GM21447 (cell line): ENCODE data around the gene KLHL30.

ENCODE experiments used
- ATAC-seq: cut with Tn5 transposase; IDR thresholded peaks from one replicate; pipeline ENCODE4 v1.9.1; 2021; ENCODE audit not compliant: unreplicated experiment

The KLHL30 gene

GRCh38 chr2:238144262-238144661 is 5.8 kb downstream of the KLHL30 start:
- no peak for ATAC-seq

GRCh38 chr2:238145046-238145445 is 6.6 kb downstream of the KLHL30 start:
- ATAC-seq = no peak

GRCh38 chr2:238145851-238146250 is 7.4 kb downstream of the KLHL30 start:
- ATAC-seq = no peak

- ATAC-seq = no peak
Measured at GRCh38 chr2:238146884-238147544, 8.5 kb downstream of the KLHL30 start.

- no peak for ATAC-seq
Measured at GRCh38 chr2:238148981-238149380, 10.5 kb downstream of the KLHL30 start.

GRCh38 chr2:238149841-238150572 is 11.5 kb downstream of the KLHL30 start:
- ATAC-seq = no peak

GRCh38 chr2:238150686-238151085 is 12.2 kb downstream of the KLHL30 start:
- no peak for ATAC-seq

DNA sequence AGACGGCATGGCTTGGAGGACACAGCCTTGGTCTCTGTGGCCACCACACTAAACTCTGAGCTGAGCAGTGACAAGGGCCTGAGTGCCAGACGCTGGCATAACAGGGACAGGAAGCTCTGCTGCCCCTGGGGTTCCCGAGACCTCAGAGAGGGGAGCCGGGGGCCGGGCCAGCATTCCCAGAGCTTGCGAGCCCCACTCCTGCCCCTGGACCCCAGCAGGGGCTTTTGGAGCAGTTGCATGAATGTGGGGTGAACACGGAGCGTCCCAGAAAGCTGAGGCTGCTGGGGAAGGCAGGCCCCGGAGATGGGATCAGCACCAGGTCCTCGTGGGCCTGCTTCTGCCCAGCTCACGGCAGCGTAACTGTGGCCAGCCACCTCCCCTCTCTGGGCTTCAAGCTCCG is 12.7 kb downstream of the KLHL30 start:
- no peak for ATAC-seq

GRCh38 chr2:238151628-238152235 is 13.3 kb downstream of the KLHL30 start:
- no peak for ATAC-seq

GRCh38 chr2:238152771-238153688 is 14.6 kb downstream of the KLHL30 start:
- no peak for ATAC-seq

GRCh38 chr2:238154570-238154969 is 16.1 kb downstream of the KLHL30 start:
- no peak for ATAC-seq

- no peak for ATAC-seq
Measured at GRCh38 chr2:238155051-238155760, 16.7 kb downstream of the KLHL30 start.

DNA sequence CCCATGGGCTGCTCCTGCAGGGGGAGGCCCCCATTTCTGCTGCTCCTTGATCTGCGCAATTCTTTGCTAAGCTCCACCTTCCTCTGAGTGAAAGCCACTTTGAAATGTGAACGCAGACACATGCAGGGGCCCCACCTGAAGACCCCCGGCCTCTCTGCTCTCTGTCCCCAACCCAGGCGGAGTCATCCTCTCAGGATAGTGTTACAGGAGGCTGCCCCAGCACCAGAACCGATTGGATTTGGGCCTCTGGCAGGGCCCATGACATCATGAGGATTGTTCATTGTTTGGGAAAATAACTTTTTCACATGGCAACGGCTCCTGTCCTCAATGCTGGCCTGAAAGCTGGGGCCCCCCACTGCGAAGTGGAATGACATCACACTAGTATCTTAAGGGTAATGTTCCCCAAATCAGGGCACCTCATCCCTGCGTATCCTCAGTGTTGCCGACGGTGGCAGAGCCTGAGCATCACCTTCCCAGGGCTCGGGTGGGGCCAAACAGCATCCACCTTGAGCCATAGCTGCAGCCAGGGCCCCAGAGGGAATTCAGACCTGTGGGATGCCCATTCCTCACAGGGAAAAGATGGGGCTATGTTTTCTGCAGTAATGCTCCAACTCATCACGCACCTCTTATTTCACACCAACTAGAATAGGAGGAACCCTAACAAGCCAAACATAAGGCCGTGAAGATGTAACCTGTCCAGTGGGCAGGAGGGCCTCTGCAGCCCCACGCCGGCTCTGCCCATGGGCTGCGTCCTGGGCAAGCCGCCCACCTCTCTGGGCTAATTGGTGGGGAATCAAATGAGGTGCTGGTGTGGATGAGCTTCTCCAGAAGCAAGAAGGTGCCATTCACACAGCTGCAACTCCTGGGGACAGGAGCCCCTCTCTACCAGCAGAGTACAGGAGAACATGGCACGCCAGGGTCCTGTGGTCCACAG is 17.6 kb downstream of the KLHL30 start:
- no peak for ATAC-seq

GRCh38 chr2:238157506-238158017 is 19.1 kb downstream of the KLHL30 start:
- no peak for ATAC-seq

DNA sequence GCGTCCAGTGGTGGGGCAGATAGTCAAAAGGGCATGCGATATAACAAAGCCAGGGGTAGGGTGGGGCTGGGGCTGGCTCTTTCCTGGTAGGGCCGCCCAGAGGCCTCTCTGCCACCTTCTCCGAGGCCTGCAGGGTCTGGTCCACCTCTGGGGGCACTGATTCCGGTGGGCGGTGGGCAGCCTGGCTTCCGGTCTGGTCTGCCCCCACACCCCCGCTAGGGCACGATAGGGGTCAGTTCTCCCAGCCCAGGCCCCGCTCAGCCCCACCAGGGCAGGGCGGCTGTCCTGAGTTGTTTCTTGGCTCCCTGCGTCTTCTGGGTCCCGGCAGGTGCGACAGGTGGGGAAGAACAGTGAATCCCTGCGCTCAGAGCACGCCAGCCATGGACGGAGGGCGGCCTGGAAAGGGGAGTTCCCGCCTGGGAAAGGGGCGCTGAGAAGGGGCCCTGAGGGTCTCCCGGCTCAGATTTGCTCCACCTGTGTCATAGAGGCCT is 19.6 kb downstream of the KLHL30 start:
- no peak for ATAC-seq

DNA sequence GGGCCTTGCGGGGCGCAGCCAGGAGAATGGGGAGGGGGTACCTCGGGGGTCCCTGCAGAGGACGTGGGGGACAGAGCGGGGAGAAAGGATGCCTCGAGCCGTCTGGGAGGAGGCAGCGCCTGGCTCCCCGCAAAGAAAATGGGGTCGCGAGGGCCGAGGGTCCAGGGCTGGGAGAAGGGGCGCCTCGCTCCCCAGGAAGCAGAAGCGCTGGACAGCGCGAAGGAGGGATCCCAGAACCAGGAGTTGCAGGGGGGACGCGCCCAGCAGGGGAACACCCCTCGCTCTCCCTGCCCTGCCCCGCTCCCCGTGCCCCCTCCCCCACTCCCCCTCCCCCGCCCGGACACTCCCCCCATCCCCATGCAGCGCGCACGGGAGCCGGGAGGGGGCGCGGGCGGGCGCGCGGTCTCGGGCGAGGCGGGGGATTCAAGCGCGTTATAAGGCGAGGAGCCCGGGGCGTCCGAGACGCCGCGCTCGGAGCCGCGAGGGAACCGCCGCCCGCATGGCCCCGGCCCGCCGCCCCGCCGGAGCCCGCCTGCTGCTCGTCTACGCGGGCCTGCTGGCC is 20.1 kb downstream of the KLHL30 start, which contains the start of gene ERFE:
ERFE (plus strand) TSS at position 462 of the 562 bp plus-strand sequence; CDS start at position 500, 38 bp downstream.
- peak; percentile 56 for ATAC-seq

DNA sequence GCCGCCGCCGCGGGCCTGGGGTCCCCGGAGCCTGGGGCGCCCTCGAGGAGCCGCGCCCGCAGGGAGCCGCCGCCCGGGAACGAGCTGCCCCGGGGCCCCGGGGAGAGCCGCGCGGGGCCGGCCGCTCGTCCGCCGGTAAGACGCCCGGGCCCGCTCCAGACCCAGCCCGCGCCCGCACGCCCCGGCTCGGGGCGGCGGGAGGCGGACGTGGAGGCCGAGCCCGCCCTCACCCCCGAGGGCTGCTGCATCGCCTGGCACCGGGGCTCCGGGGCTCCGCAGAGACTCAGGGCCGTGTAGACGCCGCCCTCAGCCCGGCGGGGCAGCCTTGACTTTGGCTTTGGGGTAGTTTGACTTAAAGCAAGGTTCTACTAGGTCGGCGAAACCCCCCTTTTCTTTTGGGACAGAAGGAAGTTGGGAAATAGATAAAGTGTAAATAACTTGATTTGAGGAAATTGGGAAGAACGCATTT is 20.6 kb downstream of the KLHL30 start:
- ATAC-seq = no peak

DNA sequence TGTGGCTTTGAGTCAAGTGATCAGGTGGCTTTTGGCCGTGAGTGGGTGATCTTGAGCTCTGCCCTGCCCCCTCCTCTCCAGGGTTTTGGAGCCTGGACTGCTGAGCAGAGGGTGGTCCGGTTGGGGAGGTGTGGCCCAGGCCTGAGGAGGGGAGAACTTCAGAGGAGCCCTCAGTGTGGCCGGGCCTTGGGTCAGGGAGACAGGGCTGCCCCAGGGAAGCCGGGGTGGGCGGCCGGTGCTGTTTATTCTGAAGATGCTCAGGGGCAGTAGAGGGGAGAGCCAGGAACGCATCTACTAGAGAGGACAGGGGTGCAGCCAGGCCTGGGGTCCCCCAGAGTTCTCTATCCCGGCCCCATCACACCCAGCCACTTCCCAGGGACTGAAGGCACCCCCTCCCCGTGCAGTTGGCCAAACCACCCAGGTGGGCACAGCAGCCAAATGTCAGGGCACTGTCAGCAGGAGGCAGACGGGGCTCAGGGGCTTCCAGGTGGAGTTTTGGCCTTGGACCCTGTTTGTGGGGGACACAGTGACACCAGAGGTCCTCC is 21.3 kb downstream of the KLHL30 start:
- ATAC-seq = no peak
